CD8-positive, alpha-beta memory T cell (primary cell): ENCODE data around the gene PALD1. TPM values are rescaled to one million over a fixed set of nuclear protein-coding genes. Genes with fewer than 3 reads are reported as not detected.

ENCODE experiments used
- CTCF ChIA-PET: fragments of 350-600 bp; sonication (Branson Sonifier 250); formaldehyde crosslinking; loops from one replicate; lab custom pipeline; 2021; ENCODE audit warnings: antibody characterized with exemption; lab: Charles Lee
- POLR2A ChIA-PET: fragments of 350-600 bp; sonication (Branson Sonifier 250); formaldehyde crosslinking; loops from one replicate; lab custom pipeline; 2021; ENCODE audit warnings: antibody characterized with exemption; lab: Charles Lee
- DNase-seq, 5 donors: peaks; one replicate each; pipeline versions ENCODE4 v3.0.0 to v3.0.0-alpha.2; 2020 to 2022; ENCODE audit warnings: mixed read lengths in 1 of 5
- H3K27ac ChIP-seq: one replicate; pipeline ENCODE4 v1.7.0; 2013; ENCODE audit warnings: low read depth, mild to moderate bottlenecking, low read length, moderate library complexity
- H3K27me3 ChIP-seq: 2 replicates; pipeline ENCODE4 v1.7.0; 2013; ENCODE audit warnings: low read length, mild to moderate bottlenecking; ENCODE audit not compliant: insufficient read depth, poor library complexity, severe bottlenecking
- H3K36me3 ChIP-seq: 2 replicates; pipeline ENCODE4 v1.7.0; 2013; ENCODE audit warnings: mild to moderate bottlenecking, low read length, moderate library complexity; ENCODE audit not compliant: insufficient read depth
- H3K4me1 ChIP-seq: 2 replicates; pipeline ENCODE4 v1.7.0; 2013; ENCODE audit warnings: mild to moderate bottlenecking, low read length, moderate library complexity; ENCODE audit not compliant: insufficient read depth
- H3K4me3 ChIP-seq: 2 replicates; pipeline ENCODE4 v1.7.0; 2013; ENCODE audit warnings: mild to moderate bottlenecking, low read length
- H3K9me3 ChIP-seq: 2 replicates; pipeline ENCODE4 v1.7.0; 2013; ENCODE audit warnings: mild to moderate bottlenecking, low read length
- H3K27ac Mint-ChIP-seq, 8 donors: one replicate each; pipeline ENCODE4 v1.8.0; 2020 to 2021; ENCODE audit warnings: mixed read lengths in 8 of 8, mild to moderate bottlenecking in 6 of 8, inconsistent platforms in 3 of 8, moderate library complexity in 3 of 8
- H3K27me3 Mint-ChIP-seq, 2 donors: one replicate each; pipeline ENCODE4 v1.8.0; 2020 to 2021; ENCODE audit warnings: mixed read lengths in 2 of 2, mild to moderate bottlenecking in 1 of 2, moderate library complexity in 1 of 2
- H3K36me3 Mint-ChIP-seq, 3 donors: one replicate each; pipeline ENCODE4 v1.8.0; 2020 to 2021; ENCODE audit warnings: mixed read lengths in 3 of 3, inconsistent platforms in 1 of 3, mild to moderate bottlenecking in 1 of 3
- H3K4me1 Mint-ChIP-seq, 3 donors: one replicate each; pipeline ENCODE4 v1.8.0; 2020 to 2021; ENCODE audit warnings: mixed read lengths in 3 of 3, inconsistent platforms in 1 of 3, mild to moderate bottlenecking in 1 of 3
- H3K4me3 Mint-ChIP-seq, 7 donors: one replicate each; pipeline ENCODE4 v1.8.0; 2020 to 2021; ENCODE audit warnings: mixed read lengths in 7 of 7, mild to moderate bottlenecking in 6 of 7, moderate library complexity in 4 of 7, inconsistent platforms in 2 of 7
- H3K9me3 Mint-ChIP-seq, 5 donors: one replicate each; pipeline ENCODE4 v1.8.0; 2020 to 2022; ENCODE audit warnings: mixed read lengths in 5 of 5, mild to moderate bottlenecking in 3 of 5, moderate library complexity in 2 of 5, inconsistent platforms in 1 of 5
- polyA plus RNA-seq: library from polyadenylated mRNA; unstranded; fragments of 300-500 nt; fragmentation: Illumina TruSeq; gene quantifications from one replicate; pipeline ENCODE4 v1.2.3, GENCODE V29; 2021
- total RNA-seq, 2 experiments: library from RNA; stranded (reverse); gene quantifications; one replicate each; pipeline ENCODE4 v1.2.3, GENCODE V29; 2021

PALD1 gene
- total and polyA plus RNA-seq, 3 experiments from 2014 or later, result 0.20 to 0.29 TPM; not detected in 1

DNA sequence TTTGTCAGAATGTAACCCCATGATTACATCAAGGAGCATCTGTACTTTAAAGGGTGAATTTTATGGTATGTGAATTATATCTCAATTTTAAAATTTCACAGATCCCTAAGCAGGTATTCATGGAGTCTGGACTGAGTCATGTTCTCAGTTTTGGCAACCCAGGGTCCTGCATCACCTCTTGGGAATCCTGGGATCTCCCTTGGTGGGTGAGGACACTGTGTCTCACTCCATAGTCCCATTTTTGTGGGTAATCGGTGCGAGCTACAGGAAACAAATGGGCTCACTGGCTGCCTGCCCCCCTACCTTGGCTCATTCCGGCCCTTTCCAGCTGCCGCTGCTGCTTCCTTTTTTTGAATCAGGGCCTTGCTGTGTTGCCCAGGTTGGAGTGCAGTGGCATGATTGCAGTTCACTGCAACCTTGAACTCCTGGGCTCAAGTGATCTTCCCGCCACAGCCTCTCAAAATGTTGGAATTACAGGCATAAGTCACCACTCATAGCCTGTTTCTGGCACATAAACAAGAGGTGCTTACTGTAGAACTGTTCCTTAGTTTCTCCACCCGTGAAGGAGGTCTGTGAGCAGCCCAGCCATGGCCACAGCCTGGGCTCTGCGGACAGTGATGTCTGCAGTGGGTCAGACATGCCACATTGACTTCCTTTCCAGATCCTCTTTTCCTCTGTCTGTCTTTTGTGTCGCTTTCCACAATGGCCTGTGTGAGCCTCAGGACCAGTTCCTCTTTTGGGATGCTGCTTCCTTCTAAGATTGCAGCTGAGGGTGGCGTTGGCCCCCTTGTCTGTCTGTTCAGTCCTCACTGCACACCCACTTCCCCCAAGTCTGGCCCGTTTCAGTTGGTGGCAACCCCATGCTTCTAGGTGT is 14.5 kb downstream of the PALD1 start:
- Histone ChIP-seq H3K27ac (no peak overlapping the region), H3K4me1 (peaks cover 5% of the 10 kb centered on the region), H3K36me3 (no peaks in the 10 kb centered on the region), H3K9me3 (no peaks in the 10 kb centered on the region), H3K4me3 (no peak overlapping the region), H3K27me3 (no peaks in the 10 kb centered on the region)
- DNase-seq, result no peak
- Mint-ChIP-seq H3K27me3 (peaks cover 15 to 38% of the 10 kb centered on the region in 2 donors), H3K4me3 (peak overlapping the region in 1 of 7 donors; percentile 63), H3K27ac (no peak overlapping the region), H3K4me1 (peaks cover 13 to 16% (median 14%) of the 10 kb centered on the region in 3 donors), H3K36me3 (no peaks in the 10 kb centered on the region), H3K9me3 (no peaks in the 10 kb centered on the region)
- CTCF ChIA-PET, result no interaction called here
- POLR2A ChIA-PET, result no interaction called here

DNA sequence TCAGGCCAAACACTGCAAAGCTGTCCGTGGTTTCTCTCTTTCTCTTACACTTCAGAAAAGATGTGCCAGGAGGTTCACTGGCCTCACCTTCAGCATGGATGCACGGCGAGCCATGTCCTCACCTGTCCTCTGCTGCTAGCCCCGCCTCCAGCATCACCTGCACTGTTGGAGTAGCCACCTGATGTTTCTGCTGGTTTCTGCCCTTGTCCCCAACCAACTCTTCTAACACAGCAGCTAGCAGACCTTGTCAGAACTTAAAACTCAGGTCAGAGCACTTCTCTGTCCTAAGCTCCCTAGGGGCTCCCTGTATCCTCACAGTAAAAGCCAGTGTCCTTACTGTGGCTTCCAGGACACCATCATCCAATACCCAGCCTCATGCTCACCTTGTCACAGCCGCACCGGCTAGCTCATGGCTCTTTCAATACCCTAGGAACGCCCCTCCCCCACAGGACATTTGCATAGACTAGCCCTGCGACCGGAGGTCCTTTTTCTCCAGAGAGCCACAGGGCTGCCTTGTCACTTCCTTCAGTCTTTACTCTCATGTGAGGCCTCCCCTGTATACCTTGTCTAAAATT is 15.2 kb downstream of the PALD1 start:
- Histone ChIP-seq H3K36me3 (no peaks in the 10 kb centered on the region), H3K4me1 (peaks cover 5% of the 10 kb centered on the region), H3K9me3 (no peaks in the 10 kb centered on the region), H3K27me3 (no peaks in the 10 kb centered on the region), H3K4me3 (no peak overlapping the region), H3K27ac (no peak overlapping the region)
- H3K4me1 Mint-ChIP-seq, result peaks cover 13 to 16% (median 14%) of the 10 kb centered on the region in 3 donors
- no peak overlapping the region for H3K4me3 Mint-ChIP-seq
- H3K27ac Mint-ChIP-seq, result no peak overlapping the region
- peaks cover 15 to 39% of the 10 kb centered on the region in 2 donors for H3K27me3 Mint-ChIP-seq
- ChIA-PET CTCF (no interaction called here), POLR2A (no interaction called here)
- DNase-seq, result no peak
- H3K9me3 Mint-ChIP-seq, result no peaks in the 10 kb centered on the region
- H3K36me3 Mint-ChIP-seq, result no peaks in the 10 kb centered on the region

DNA sequence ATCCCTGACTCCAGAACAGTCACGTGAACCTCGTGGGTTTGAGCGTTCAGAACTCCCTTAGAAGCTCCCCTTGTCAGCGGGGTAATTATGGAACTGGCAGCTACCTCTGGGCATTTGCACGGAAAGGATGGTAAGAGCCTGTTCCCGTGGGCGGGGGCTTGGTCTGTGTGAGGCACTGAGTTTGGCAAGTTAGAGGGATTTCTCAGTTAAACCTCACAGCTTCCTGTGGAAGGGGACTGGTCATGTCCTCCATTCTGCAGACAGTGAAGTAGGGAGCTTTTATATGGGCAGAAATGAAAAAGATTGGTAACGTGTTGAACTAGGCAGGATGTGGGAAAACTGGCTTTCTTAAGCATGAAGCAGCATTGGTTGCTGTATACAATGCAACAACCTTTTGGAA is 16.0 kb downstream of the PALD1 start:
- CTCF ChIA-PET, result no interaction called here
- no peaks in the 10 kb centered on the region for H3K9me3 ChIP-seq
- Mint-ChIP-seq H3K36me3 (no peaks in the 10 kb centered on the region), H3K27me3 (peaks cover 15 to 35% of the 10 kb centered on the region in 2 donors), H3K4me3 (peak overlapping the region in 4 of 7 donors; percentile 2 to 38 (median 34)), H3K4me1 (peaks cover 13 to 16% (median 14%) of the 10 kb centered on the region in 3 donors), H3K27ac (peak overlapping the region in 2 of 8 donors; percentile 24 to 56), H3K9me3 (no peaks in the 10 kb centered on the region)
- no peak for DNase-seq
- POLR2A ChIA-PET, result no interaction called here
- H3K27me3 ChIP-seq, result no peaks in the 10 kb centered on the region
- peak overlapping the region; percentile 1 for H3K4me3 ChIP-seq
- H3K4me1 ChIP-seq, result peaks cover 5% of the 10 kb centered on the region
- H3K36me3 ChIP-seq, result no peaks in the 10 kb centered on the region
- H3K27ac ChIP-seq, result no peak overlapping the region

DNA sequence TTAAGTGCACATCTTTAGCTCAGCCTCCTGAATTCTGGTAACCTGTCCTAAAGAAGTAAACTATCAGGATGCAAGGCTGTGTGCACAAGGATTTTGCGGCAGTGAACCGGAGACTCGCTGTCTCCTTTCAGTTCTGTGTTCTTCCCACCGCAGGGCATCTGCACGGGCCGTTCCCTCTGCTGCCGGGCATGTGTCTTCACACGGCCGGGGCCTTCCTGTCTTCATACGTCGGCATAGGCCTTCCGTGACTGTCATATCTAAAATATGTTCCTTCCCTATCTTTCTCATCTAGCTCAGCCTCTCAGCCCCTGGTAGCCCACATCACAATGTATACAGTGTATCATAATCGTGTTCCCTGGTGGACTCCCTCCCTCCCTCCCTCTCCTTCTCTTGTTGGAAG is 16.4 kb downstream of the PALD1 start:
- no peaks in the 10 kb centered on the region for H3K9me3 ChIP-seq
- no peak overlapping the region for H3K27ac ChIP-seq
- Mint-ChIP-seq H3K27me3 (peaks cover 15 to 35% of the 10 kb centered on the region in 2 donors), H3K36me3 (no peaks in the 10 kb centered on the region), H3K4me1 (peaks cover 13 to 16% (median 14%) of the 10 kb centered on the region in 3 donors), H3K4me3 (peak overlapping the region in 3 of 7 donors; percentile 23 to 36 (median 33)), H3K9me3 (no peaks in the 10 kb centered on the region), H3K27ac (peak overlapping the region in 2 of 8 donors; percentile 4 to 24)
- DNase-seq, result no peak
- ChIA-PET POLR2A (no interaction called here), CTCF (no interaction called here)
- H3K27me3 ChIP-seq, result no peaks in the 10 kb centered on the region
- H3K4me3 ChIP-seq, result peak overlapping the region; percentile 1
- H3K4me1 ChIP-seq, result peaks cover 5% of the 10 kb centered on the region
- H3K36me3 ChIP-seq, result no peaks in the 10 kb centered on the region

DNA sequence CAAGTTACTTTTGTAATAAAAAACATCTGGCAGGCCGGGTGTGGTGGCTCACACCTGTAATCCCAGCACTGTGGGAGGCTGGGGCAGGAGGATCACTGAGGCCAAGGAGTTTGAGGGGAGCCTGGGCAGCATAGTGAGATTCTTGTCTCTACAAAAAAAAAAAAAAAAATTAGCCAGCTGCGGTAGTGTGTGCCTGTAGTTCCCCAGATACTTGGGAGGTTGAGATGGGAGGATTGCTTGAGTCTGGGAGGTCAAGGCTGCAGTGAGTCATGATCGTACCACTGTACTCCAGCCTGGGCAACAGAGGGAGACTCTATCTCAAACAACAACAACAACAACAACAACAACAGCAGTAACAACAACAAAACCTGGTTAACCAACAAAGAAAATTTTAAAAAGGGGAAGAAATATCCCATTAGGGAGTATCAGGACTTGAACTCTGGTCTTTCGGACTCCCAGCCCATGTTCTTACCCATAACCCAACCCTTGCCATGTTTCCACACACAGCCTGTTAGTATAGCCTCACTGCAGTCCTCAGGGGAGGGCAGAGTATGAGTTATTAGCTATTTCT is 17.2 kb downstream of the PALD1 start:
- Histone ChIP-seq H3K9me3 (no peaks in the 10 kb centered on the region), H3K27ac (no peak overlapping the region), H3K36me3 (no peaks in the 10 kb centered on the region), H3K27me3 (no peaks in the 10 kb centered on the region), H3K4me3 (no peak overlapping the region), H3K4me1 (peaks cover 5% of the 10 kb centered on the region)
- no peak for DNase-seq
- Mint-ChIP-seq H3K9me3 (no peaks in the 10 kb centered on the region), H3K36me3 (no peaks in the 10 kb centered on the region), H3K4me3 (no peak overlapping the region), H3K4me1 (peaks cover 13 to 16% (median 14%) of the 10 kb centered on the region in 3 donors), H3K27ac (no peak overlapping the region), H3K27me3 (peaks cover 15 to 35% of the 10 kb centered on the region in 2 donors)
- ChIA-PET POLR2A (no interaction called here), CTCF (no interaction called here)

DNA sequence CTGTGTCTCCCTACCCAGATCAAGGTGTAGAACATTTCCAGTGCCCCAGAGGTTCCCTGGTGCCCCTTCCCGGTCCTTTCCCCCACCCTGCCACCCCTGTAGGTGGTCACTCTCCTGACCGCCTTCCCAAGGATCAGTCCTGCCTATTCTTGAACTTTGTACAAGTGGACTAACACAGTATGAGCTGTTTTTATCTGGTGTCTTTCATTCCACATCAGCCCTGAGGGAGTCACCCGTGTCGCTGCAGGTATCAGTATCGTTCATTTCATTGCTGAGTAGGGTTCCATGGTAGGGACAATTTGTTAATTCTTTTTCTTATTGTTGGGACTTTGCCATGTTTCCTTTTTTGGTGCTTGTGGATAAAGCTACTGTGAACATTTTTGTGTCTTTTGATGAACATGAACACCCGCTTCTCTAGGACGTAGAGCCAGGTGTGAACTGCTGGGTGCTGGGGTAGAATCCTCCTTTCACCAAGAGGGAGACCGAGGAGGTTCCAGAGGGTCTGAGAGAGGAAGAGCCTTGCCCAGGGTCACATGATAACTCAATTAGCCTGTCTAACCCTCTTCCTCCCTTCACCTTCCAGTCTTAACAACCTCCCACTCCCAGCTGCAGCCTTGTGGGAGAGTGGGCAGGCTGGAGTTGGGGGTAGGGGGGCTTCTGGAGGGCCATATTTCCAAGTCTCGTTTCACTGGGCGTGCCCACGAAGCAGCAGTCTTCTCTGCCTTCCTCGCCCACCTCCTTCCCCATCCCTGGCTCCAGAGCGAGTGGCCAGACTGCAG is 18.0 kb downstream of the PALD1 start:
- Histone ChIP-seq H3K27ac (no peak overlapping the region), H3K4me1 (peaks cover 5% of the 10 kb centered on the region), H3K27me3 (no peaks in the 10 kb centered on the region), H3K36me3 (no peaks in the 10 kb centered on the region), H3K4me3 (no peak overlapping the region), H3K9me3 (no peaks in the 10 kb centered on the region)
- H3K36me3 Mint-ChIP-seq, result no peaks in the 10 kb centered on the region
- H3K9me3 Mint-ChIP-seq, result no peaks in the 10 kb centered on the region
- peaks cover 13 to 16% (median 14%) of the 10 kb centered on the region in 3 donors for H3K4me1 Mint-ChIP-seq
- H3K27me3 Mint-ChIP-seq, result peaks cover 14 to 35% of the 10 kb centered on the region in 2 donors
- H3K4me3 Mint-ChIP-seq, result no peak overlapping the region
- H3K27ac Mint-ChIP-seq, result no peak overlapping the region
- no peak for DNase-seq
- CTCF ChIA-PET, result no interaction called here
- POLR2A ChIA-PET, result interaction anchor here (0.7 kb wide), 1 partner anchor 467 kb away, joined by 4 read pairs; no protein-coding TSS in a partner anchor

DNA sequence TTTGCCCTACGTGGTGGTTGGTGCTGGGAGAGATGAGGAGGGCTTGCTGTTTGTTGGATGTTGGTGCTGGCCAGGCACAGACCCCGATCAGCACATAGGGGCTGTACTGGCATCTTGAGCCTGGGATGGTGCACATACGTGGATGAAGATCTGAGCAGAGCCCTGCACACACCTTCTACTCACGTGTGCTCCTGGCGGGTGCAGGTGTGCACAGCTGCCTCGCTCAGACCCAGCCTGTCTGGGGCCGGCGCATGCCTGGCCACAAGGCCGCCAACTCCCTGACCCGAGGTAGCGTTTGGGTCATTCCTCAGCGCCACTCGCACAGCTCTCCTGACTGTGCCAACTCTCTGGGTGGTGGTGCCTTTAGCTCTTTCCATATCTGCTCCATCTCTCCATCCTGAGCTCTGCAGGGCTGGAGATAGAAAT is 18.6 kb downstream of the PALD1 start:
- H3K9me3 Mint-ChIP-seq, result no peaks in the 10 kb centered on the region
- DNase-seq, result no peak
- no peak overlapping the region for H3K27ac Mint-ChIP-seq
- no peak overlapping the region for H3K4me3 Mint-ChIP-seq
- Histone ChIP-seq H3K9me3 (no peaks in the 10 kb centered on the region), H3K27me3 (no peaks in the 10 kb centered on the region), H3K36me3 (no peaks in the 10 kb centered on the region), H3K27ac (no peak overlapping the region), H3K4me3 (no peak overlapping the region), H3K4me1 (peaks cover 5% of the 10 kb centered on the region)
- H3K4me1 Mint-ChIP-seq, result peaks cover 13 to 16% (median 14%) of the 10 kb centered on the region in 3 donors
- ChIA-PET CTCF (no interaction called here), POLR2A (interaction anchor here (0.7 kb wide), 1 partner anchor 468 kb away, joined by 4 read pairs; no protein-coding TSS in a partner anchor)
- H3K27me3 Mint-ChIP-seq, result peaks cover 10 to 30% of the 10 kb centered on the region in 2 donors
- no peaks in the 10 kb centered on the region for H3K36me3 Mint-ChIP-seq
